Measurements from ENCODE around the gene ASXL3. TPM values are rescaled to one million over a fixed set of nuclear protein-coding genes. Genes with fewer than 3 reads are reported as not detected.

ASXL3 gene
- 45.6 TPM for total RNA-seq (ENCODE audit: unreplicated experiment)
- long read RNA-seq, partial matches to known transcripts: 1 of 3 reads
- long read RNA-seq, other reads (novel, unspliced or antisense): 2 of 3 reads

GRCh38 chr18:33577685-33578517, at the start of gene ASXL3:
ASXL3 (plus strand) TSS chr18:33578219; CDS start chr18:33578632, 413 bp downstream.
- peaks cover 8% of the 10 kb centered on the region for H3K27me3 Mint-ChIP-seq (ENCODE audit: unreplicated experiment)
- no peak for TF ChIP-seq CTCF (IDR thresholded peaks at IDR 0.05; ENCODE audit: partially characterized antibody, unreplicated experiment)
- peak within 1 kb of the TSS; percentile 97 for H3K4me3 Mint-ChIP-seq (ENCODE audit: unreplicated experiment)
- peaks cover 15% of the 10 kb centered on the region for H3K4me1 Mint-ChIP-seq (ENCODE audit: low read depth, unreplicated experiment)
- no peaks in the 10 kb centered on the region for H3K36me3 Mint-ChIP-seq (ENCODE audit: unreplicated experiment)
- peaks cover 9% of the 10 kb centered on the region for H3K9me3 Mint-ChIP-seq (ENCODE audit: unreplicated experiment)
- DNase-seq: peak; percentile 74
- H3K27ac Mint-ChIP-seq (ENCODE audit: unreplicated experiment): peak within 1 kb of the TSS; percentile 97

- H3K9me3 Mint-ChIP-seq (ENCODE audit: unreplicated experiment): no peaks in the 10 kb centered on the region
- H3K4me1 Mint-ChIP-seq (ENCODE audit: low read depth, unreplicated experiment): no peaks in the 10 kb centered on the region
- DNase-seq: no peak
- no peak overlapping the region for H3K27ac Mint-ChIP-seq (ENCODE audit: unreplicated experiment)
- no peaks in the 10 kb centered on the region for H3K27me3 Mint-ChIP-seq (ENCODE audit: unreplicated experiment)
- no peak for TF ChIP-seq CTCF (IDR thresholded peaks at IDR 0.05; ENCODE audit: partially characterized antibody, unreplicated experiment)
- H3K4me3 Mint-ChIP-seq (ENCODE audit: unreplicated experiment): no peak overlapping the region
- H3K36me3 Mint-ChIP-seq (ENCODE audit: unreplicated experiment): no peaks in the 10 kb centered on the region
Measured at GRCh38 chr18:33532978-33533377, 45.0 kb upstream of the ASXL3 start.

GRCh38 chr18:33536904-33537303, 41.1 kb upstream of the ASXL3 start:
- H3K27me3 Mint-ChIP-seq (ENCODE audit: unreplicated experiment): no peaks in the 10 kb centered on the region
- H3K36me3 Mint-ChIP-seq (ENCODE audit: unreplicated experiment): no peaks in the 10 kb centered on the region
- H3K27ac Mint-ChIP-seq (ENCODE audit: unreplicated experiment): no peak overlapping the region
- no peak for DNase-seq
- H3K9me3 Mint-ChIP-seq (ENCODE audit: unreplicated experiment): no peaks in the 10 kb centered on the region
- H3K4me3 Mint-ChIP-seq (ENCODE audit: unreplicated experiment): no peak overlapping the region
- no peak for TF ChIP-seq CTCF (IDR thresholded peaks at IDR 0.05; ENCODE audit: partially characterized antibody, unreplicated experiment)
- no peaks in the 10 kb centered on the region for H3K4me1 Mint-ChIP-seq (ENCODE audit: low read depth, unreplicated experiment)

GRCh38 chr18:33538418-33539042, 39.5 kb upstream of the ASXL3 start:
- Mint-ChIP-seq H3K36me3 (ENCODE audit: unreplicated experiment) (no peaks in the 10 kb centered on the region), H3K4me3 (ENCODE audit: unreplicated experiment) (no peak overlapping the region), H3K9me3 (ENCODE audit: unreplicated experiment) (no peaks in the 10 kb centered on the region), H3K27me3 (ENCODE audit: unreplicated experiment) (no peaks in the 10 kb centered on the region), H3K27ac (ENCODE audit: unreplicated experiment) (no peak overlapping the region), H3K4me1 (ENCODE audit: low read depth, unreplicated experiment) (no peaks in the 10 kb centered on the region)
- no peak for TF ChIP-seq CTCF (IDR thresholded peaks at IDR 0.05; ENCODE audit: partially characterized antibody, unreplicated experiment)
- no peak for DNase-seq

GRCh38 chr18:33540392-33540791, 37.6 kb upstream of the ASXL3 start:
- no peak overlapping the region for H3K27ac Mint-ChIP-seq (ENCODE audit: unreplicated experiment)
- no peak overlapping the region for H3K4me3 Mint-ChIP-seq (ENCODE audit: unreplicated experiment)
- no peaks in the 10 kb centered on the region for H3K4me1 Mint-ChIP-seq (ENCODE audit: low read depth, unreplicated experiment)
- H3K9me3 Mint-ChIP-seq (ENCODE audit: unreplicated experiment): no peaks in the 10 kb centered on the region
- TF ChIP-seq CTCF (IDR thresholded peaks at IDR 0.05; ENCODE audit: partially characterized antibody, unreplicated experiment): no peak
- no peaks in the 10 kb centered on the region for H3K27me3 Mint-ChIP-seq (ENCODE audit: unreplicated experiment)
- no peaks in the 10 kb centered on the region for H3K36me3 Mint-ChIP-seq (ENCODE audit: unreplicated experiment)
- no peak for DNase-seq

All from glutamatergic neuron (in vitro differentiated cells).